ENCODE data around the gene APH1B. TPM values are rescaled to one million over a fixed set of nuclear protein-coding genes. Genes with fewer than 3 reads are reported as not detected.
"Not testable (repeated sequence)": the region's sequence is repeated elsewhere in the genome, so short reads cannot be mapped to it uniquely, and the experiment has no call there.

APH1B gene
- total RNA-seq, 1 experiment from 2014 or later, result 14.0 TPM

DNA sequence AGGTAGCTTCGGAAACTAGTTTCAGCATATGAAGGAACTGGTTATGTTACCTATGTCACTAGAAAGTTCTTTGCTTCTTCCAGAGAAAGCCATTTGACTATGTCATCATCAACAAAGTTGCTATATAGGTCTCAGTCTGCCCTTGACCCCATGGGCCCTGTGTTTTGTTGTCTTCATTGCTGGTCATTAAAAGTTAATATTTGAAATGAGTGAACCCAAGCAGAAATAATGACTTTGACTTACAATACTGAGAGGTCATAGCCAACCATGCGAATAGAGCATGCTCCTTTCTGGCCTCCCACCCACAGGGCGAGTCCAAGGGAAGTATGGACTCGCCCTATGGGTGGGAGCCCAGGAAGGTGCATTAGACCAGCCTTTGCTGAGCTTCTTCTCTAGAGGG is 40.9 kb downstream of the APH1B start:
- Histone ChIP-seq H3K36me3 (ENCODE audit: control insufficient read depth, insufficient read depth, low read length) (no peaks in the 10 kb centered on the region), H3K27me3 (ENCODE audit: control insufficient read depth, insufficient read depth, low read length) (no peaks in the 10 kb centered on the region), H3K4me3 (ENCODE audit: low read depth in 2 of 2, low read length in 2 of 2) (no peak overlapping the region), H3K27ac (ENCODE audit: low read length) (no peak overlapping the region), H3K4me1 (ENCODE audit: control insufficient read depth, insufficient read depth, low read length) (no peaks in the 10 kb centered on the region), H3K9me3 (ENCODE audit: control insufficient read depth, insufficient read depth, low read depth, low read length) (no peaks in the 10 kb centered on the region)
- intact Hi-C loops (cut with micrococcal nuclease; ENCODE audit: unreplicated experiment), result no loop called here
- ATAC-seq, result no peak
- no TSS peak for BruUV-seq (replicated peaks)
- ChIA-PET POLR2A (no interaction called here), CTCF (no interaction called here)
- TF ChIP-seq TCF7L2 (IDR thresholded peaks at IDR 0.05; ENCODE audit: low read depth, low read length) (no peak), POLR2AphosphoS5 (IDR thresholded peaks at IDR 0.05; ENCODE audit: low read depth, low read length) (no peak), SIN3A (IDR thresholded peaks at IDR 0.05; ENCODE audit: borderline replicate concordance, insufficient read depth, low read depth, low read length) (no peak)
- TF ChIP-seq, protein P1, sequence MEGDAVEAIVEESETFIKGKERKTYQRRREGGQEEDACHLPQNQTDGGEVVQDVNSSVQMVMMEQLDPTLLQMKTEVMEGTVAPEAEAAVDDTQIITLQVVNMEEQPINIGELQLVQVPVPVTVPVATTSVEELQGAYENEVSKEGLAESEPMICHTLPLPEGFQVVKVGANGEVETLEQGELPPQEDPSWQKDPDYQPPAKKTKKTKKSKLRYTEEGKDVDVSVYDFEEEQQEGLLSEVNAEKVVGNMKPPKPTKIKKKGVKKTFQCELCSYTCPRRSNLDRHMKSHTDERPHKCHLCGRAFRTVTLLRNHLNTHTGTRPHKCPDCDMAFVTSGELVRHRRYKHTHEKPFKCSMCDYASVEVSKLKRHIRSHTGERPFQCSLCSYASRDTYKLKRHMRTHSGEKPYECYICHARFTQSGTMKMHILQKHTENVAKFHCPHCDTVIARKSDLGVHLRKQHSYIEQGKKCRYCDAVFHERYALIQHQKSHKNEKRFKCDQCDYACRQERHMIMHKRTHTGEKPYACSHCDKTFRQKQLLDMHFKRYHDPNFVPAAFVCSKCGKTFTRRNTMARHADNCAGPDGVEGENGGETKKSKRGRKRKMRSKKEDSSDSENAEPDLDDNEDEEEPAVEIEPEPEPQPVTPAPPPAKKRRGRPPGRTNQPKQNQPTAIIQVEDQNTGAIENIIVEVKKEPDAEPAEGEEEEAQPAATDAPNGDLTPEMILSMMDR (IDR thresholded peaks at IDR 0.05), result no peak
- TF ChIP-seq, protein P2, sequence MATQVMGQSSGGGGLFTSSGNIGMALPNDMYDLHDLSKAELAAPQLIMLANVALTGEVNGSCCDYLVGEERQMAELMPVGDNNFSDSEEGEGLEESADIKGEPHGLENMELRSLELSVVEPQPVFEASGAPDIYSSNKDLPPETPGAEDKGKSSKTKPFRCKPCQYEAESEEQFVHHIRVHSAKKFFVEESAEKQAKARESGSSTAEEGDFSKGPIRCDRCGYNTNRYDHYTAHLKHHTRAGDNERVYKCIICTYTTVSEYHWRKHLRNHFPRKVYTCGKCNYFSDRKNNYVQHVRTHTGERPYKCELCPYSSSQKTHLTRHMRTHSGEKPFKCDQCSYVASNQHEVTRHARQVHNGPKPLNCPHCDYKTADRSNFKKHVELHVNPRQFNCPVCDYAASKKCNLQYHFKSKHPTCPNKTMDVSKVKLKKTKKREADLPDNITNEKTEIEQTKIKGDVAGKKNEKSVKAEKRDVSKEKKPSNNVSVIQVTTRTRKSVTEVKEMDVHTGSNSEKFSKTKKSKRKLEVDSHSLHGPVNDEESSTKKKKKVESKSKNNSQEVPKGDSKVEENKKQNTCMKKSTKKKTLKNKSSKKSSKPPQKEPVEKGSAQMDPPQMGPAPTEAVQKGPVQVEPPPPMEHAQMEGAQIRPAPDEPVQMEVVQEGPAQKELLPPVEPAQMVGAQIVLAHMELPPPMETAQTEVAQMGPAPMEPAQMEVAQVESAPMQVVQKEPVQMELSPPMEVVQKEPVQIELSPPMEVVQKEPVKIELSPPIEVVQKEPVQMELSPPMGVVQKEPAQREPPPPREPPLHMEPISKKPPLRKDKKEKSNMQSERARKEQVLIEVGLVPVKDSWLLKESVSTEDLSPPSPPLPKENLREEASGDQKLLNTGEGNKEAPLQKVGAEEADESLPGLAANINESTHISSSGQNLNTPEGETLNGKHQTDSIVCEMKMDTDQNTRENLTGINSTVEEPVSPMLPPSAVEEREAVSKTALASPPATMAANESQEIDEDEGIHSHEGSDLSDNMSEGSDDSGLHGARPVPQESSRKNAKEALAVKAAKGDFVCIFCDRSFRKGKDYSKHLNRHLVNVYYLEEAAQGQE (IDR thresholded peaks at IDR 0.05; ENCODE audit: insufficient read depth in 1 of 2, low read depth in 2 of 2, low read length in 1 of 2), result no peak
- no peak for DNase-seq (ENCODE audit: low read depth, low spot score)
- in situ Hi-C loops (cut with HindIII; ENCODE audit: low pct_unique_long_range_greater_than_20kb, low sequenced_read_pairs), result no loop called here

DNA sequence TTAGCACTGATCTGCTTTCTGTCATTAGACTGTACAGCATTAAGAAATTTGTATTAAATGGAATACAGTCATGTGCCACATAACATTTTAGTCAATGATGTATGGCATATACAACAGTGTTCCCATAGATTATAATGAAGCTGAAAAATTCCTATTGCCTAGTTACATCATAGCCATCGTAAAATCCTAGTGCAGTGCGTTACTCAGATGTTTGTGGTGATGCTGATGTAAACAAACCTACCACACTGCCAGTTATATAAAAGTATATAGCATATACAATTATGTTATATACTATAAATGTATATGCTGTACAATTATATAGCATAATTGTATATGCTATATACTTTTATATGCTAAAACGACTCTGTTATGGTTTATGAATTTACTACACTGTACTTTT is 41.7 kb downstream of the APH1B start:
- H3K36me3 ChIP-seq (ENCODE audit: control insufficient read depth, insufficient read depth, low read length), result no peaks in the 10 kb centered on the region
- no TSS peak for BruUV-seq (replicated peaks)
- no peak overlapping the region for H3K27ac ChIP-seq (ENCODE audit: low read length)
- no peak for TF ChIP-seq TCF7L2 (IDR thresholded peaks at IDR 0.05; ENCODE audit: low read depth, low read length)
- TF ChIP-seq SIN3A (IDR thresholded peaks at IDR 0.05; ENCODE audit: borderline replicate concordance, insufficient read depth, low read depth, low read length), result no peak
- ChIA-PET POLR2A (no interaction called here), CTCF (no interaction called here)
- DNase-seq (ENCODE audit: low read depth, low spot score) (no peak), ATAC-seq (no peak)
- intact Hi-C loops (cut with micrococcal nuclease; ENCODE audit: unreplicated experiment), result no loop called here
- no peaks in the 10 kb centered on the region for H3K27me3 ChIP-seq (ENCODE audit: control insufficient read depth, insufficient read depth, low read length)
- H3K4me1 ChIP-seq (ENCODE audit: control insufficient read depth, insufficient read depth, low read length), result no peaks in the 10 kb centered on the region
- in situ Hi-C loops (cut with HindIII; ENCODE audit: low pct_unique_long_range_greater_than_20kb, low sequenced_read_pairs), result no loop called here
- no peak overlapping the region for H3K4me3 ChIP-seq (ENCODE audit: low read depth in 2 of 2, low read length in 2 of 2)
- no peaks in the 10 kb centered on the region for H3K9me3 ChIP-seq (ENCODE audit: control insufficient read depth, insufficient read depth, low read depth, low read length)

DNA sequence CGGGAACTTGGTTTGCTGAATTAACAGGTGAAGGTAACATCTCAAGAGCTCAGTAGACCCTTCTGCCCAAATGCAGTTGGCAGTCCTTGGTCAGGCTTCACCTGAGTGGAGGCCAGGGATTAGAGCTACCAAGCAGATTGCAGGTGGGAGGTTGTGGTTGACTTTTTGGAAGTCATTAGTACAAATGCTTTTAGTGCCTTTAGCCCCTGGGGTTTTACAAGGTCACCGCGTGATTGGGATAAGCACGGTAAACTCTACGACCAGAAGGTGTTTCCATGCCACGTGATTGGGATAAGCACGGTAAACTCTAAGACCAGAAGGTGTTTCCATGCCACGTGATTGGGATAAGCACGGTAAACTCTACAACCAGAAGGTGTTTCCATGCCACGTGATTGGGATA is 43.0 kb downstream of the APH1B start:
- DNase-seq (ENCODE audit: low read depth, low spot score); H3K9me3 ChIP-seq (ENCODE audit: control insufficient read depth, insufficient read depth, low read depth, low read length); H3K27ac ChIP-seq (ENCODE audit: low read length); H3K4me1 ChIP-seq (ENCODE audit: control insufficient read depth, insufficient read depth, low read length); H3K27me3 ChIP-seq (ENCODE audit: control insufficient read depth, insufficient read depth, low read length); POLR2A ChIA-PET; ATAC-seq; BruUV-seq (replicated peaks); H3K36me3 ChIP-seq (ENCODE audit: control insufficient read depth, insufficient read depth, low read length); CTCF ChIA-PET; in situ Hi-C loops (cut with HindIII; ENCODE audit: low pct_unique_long_range_greater_than_20kb, low sequenced_read_pairs); H3K4me3 ChIP-seq (ENCODE audit: low read depth in 2 of 2, low read length in 2 of 2); intact Hi-C loops (cut with micrococcal nuclease; ENCODE audit: unreplicated experiment): not testable (repeated sequence)

DNA sequence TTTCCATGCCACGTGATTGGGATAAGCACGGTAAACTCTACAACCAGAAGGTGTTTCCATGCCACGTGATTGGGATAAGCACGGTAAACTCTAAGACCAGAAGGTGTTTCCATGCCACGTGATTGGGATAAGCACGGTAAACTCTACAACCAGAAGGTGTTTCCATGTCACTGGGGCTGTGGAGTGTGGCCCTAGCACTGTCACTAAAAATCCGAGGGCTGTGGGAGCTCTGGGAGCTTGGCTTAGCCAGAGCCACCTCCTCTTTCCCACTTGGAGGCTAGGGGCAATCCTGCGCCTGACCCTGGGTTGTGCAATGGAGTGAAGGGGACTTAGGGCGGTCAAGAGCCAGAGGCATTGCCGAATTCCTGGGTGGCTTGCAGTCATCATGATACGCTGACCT is 43.6 kb downstream of the APH1B start:
- H3K4me3 ChIP-seq (ENCODE audit: low read depth in 2 of 2, low read length in 2 of 2); H3K27ac ChIP-seq (ENCODE audit: low read length); POLR2A ChIA-PET; intact Hi-C loops (cut with micrococcal nuclease; ENCODE audit: unreplicated experiment); DNase-seq (ENCODE audit: low read depth, low spot score); H3K36me3 ChIP-seq (ENCODE audit: control insufficient read depth, insufficient read depth, low read length); CTCF ChIA-PET; ATAC-seq; H3K27me3 ChIP-seq (ENCODE audit: control insufficient read depth, insufficient read depth, low read length); in situ Hi-C loops (cut with HindIII; ENCODE audit: low pct_unique_long_range_greater_than_20kb, low sequenced_read_pairs); H3K9me3 ChIP-seq (ENCODE audit: control insufficient read depth, insufficient read depth, low read depth, low read length); BruUV-seq (replicated peaks); H3K4me1 ChIP-seq (ENCODE audit: control insufficient read depth, insufficient read depth, low read length): not testable (repeated sequence)

Data from Panc1 (cell line).